ENCODE measurements around the gene COL4A4.

Gene COL4A4

DNA sequence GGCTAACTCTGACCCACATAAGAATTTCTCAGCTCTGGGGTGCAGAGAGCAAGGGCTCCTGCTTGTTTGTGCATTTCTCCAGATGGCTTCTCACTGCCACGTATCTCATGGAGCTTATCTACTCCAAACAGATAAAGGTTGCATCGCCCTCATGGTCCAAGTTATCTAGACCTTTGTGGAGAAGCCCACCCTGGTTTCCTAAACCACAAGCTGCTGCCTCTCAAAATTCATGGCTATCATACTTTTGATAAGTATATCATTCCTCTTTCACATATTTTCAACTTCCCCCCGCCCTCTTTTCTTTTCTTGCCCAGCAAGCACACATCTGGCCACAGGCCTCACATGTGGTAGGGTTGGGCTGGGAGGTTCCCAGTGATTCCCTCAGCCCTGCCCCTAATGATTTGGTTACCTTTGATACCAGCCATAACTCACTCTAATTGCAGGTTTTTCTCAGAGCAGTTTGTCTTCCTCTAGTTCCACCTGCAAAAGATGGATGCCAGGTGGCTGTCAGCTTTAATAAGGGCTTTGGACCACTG lies 182.1 kb downstream of the COL4A4 start:
- ATAC-seq (ENCODE audit: low read depth) (no peak), DNase-seq (ENCODE audit: low spot score) (no peak)
- Histone ChIP-seq H3K4me3 (ENCODE audit: severe bottlenecking) (no peak overlapping the region), H3K4me1 (ENCODE audit: insufficient read depth, poor library complexity, severe bottlenecking) (peaks cover 12% of the 10 kb centered on the region), H3K27me3 (ENCODE audit: insufficient read depth, poor library complexity, severe bottlenecking) (no peaks in the 10 kb centered on the region), H3K27ac (ENCODE audit: poor library complexity, severe bottlenecking) (no peak overlapping the region), H3K36me3 (ENCODE audit: low read depth) (no peaks in the 10 kb centered on the region), H3K9me3 (ENCODE audit: severe bottlenecking) (no peaks in the 10 kb centered on the region)
- no peak for TF ChIP-seq CTCF (IDR thresholded peaks at IDR 0.05; ENCODE audit: poor library complexity, severe bottlenecking)

GRCh38 chr2:226979004-226979403 lies 185.0 kb downstream of the COL4A4 start:
- H3K27ac ChIP-seq (ENCODE audit: poor library complexity, severe bottlenecking), result no peak overlapping the region
- no peak overlapping the region for H3K4me3 ChIP-seq (ENCODE audit: severe bottlenecking)
- ATAC-seq (ENCODE audit: low read depth) (no peak), DNase-seq (ENCODE audit: low spot score) (no peak)
- no peaks in the 10 kb centered on the region for H3K9me3 ChIP-seq (ENCODE audit: severe bottlenecking)
- H3K36me3 ChIP-seq (ENCODE audit: low read depth), result no peaks in the 10 kb centered on the region
- H3K4me1 ChIP-seq (ENCODE audit: insufficient read depth, poor library complexity, severe bottlenecking), result peaks cover 13% of the 10 kb centered on the region
- TF ChIP-seq CTCF (IDR thresholded peaks at IDR 0.05; ENCODE audit: poor library complexity, severe bottlenecking), result no peak
- no peaks in the 10 kb centered on the region for H3K27me3 ChIP-seq (ENCODE audit: insufficient read depth, poor library complexity, severe bottlenecking)

GRCh38 chr2:226978300-226978699 lies 185.7 kb downstream of the COL4A4 start:
- DNase-seq (ENCODE audit: low spot score) (no peak), ATAC-seq (ENCODE audit: low read depth) (no peak)
- Histone ChIP-seq H3K4me1 (ENCODE audit: insufficient read depth, poor library complexity, severe bottlenecking) (peaks cover 13% of the 10 kb centered on the region), H3K27ac (ENCODE audit: poor library complexity, severe bottlenecking) (no peak overlapping the region), H3K4me3 (ENCODE audit: severe bottlenecking) (no peak overlapping the region), H3K9me3 (ENCODE audit: severe bottlenecking) (no peaks in the 10 kb centered on the region), H3K27me3 (ENCODE audit: insufficient read depth, poor library complexity, severe bottlenecking) (no peaks in the 10 kb centered on the region), H3K36me3 (ENCODE audit: low read depth) (no peaks in the 10 kb centered on the region)
- TF ChIP-seq CTCF (IDR thresholded peaks at IDR 0.05; ENCODE audit: poor library complexity, severe bottlenecking), result no peak

GRCh38 chr2:226977775-226978190 lies 186.2 kb downstream of the COL4A4 start:
- TF ChIP-seq CTCF (IDR thresholded peaks at IDR 0.05; ENCODE audit: poor library complexity, severe bottlenecking), result no peak
- DNase-seq (ENCODE audit: low spot score), result no peak
- H3K27ac ChIP-seq (ENCODE audit: poor library complexity, severe bottlenecking), result peak overlapping the region; percentile 30

DNA sequence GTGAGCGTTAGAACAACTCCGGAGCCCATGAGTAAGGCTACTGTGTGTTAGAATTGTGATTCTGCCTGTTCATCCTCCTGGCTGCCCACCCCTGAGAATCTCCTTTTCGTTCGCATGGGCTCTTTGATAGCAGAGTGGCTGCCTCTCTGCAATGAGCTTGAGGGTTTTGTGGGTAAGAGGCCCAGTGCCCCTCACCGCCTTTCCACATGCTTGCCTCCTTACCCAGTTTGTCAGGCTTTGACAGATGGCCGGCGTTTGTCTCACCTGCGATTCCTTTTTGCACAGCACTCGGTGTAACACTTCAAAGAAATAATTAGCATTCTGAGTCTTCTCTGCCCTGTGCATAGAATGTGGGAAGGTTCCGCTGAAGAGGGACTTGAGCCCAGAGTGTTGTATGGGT lies 190.2 kb downstream of the COL4A4 start:
- no peaks in the 10 kb centered on the region for H3K27me3 ChIP-seq (ENCODE audit: insufficient read depth, poor library complexity, severe bottlenecking)
- no peak overlapping the region for H3K4me3 ChIP-seq (ENCODE audit: severe bottlenecking)
- no peak for ATAC-seq (ENCODE audit: low read depth)
- H3K27ac ChIP-seq (ENCODE audit: poor library complexity, severe bottlenecking), result no peak overlapping the region
- no peak for DNase-seq (ENCODE audit: low spot score)
- TF ChIP-seq CTCF (IDR thresholded peaks at IDR 0.05; ENCODE audit: poor library complexity, severe bottlenecking), result no peak
- H3K4me1 ChIP-seq (ENCODE audit: insufficient read depth, poor library complexity, severe bottlenecking), result peaks cover 13% of the 10 kb centered on the region
- H3K9me3 ChIP-seq (ENCODE audit: severe bottlenecking), result no peaks in the 10 kb centered on the region
- H3K36me3 ChIP-seq (ENCODE audit: low read depth), result no peaks in the 10 kb centered on the region

More at GRCh38 chr2:226977775-226978190, 186.2 kb downstream of the COL4A4 start:
- no peaks in the 10 kb centered on the region for H3K27me3 ChIP-seq (ENCODE audit: insufficient read depth, poor library complexity, severe bottlenecking)
- no peaks in the 10 kb centered on the region for H3K9me3 ChIP-seq (ENCODE audit: severe bottlenecking)
- no peak overlapping the region for H3K4me3 ChIP-seq (ENCODE audit: severe bottlenecking)
- peak; percentile 96 for ATAC-seq (ENCODE audit: low read depth)
- H3K36me3 ChIP-seq (ENCODE audit: low read depth), result no peaks in the 10 kb centered on the region
- peaks cover 13% of the 10 kb centered on the region for H3K4me1 ChIP-seq (ENCODE audit: insufficient read depth, poor library complexity, severe bottlenecking)

Measured in RWPE2 (cell line).